Body of pancreas (tissue), 4 donors: ENCODE results near the gene ENO2.

ENCODE experiments used
- POLR2A ChIP-seq, 3 donors: fragments of 450-650 bp; IDR thresholded peaks; one replicate each; pipeline ENCODE4 v1.6.1; 2016; ENCODE audit warnings: antibody characterized with exemption in 3 of 3, mild to moderate bottlenecking in 2 of 3
- TF ChIP-seq, protein P1 (sequence below), 7 experiments: fragments of 450-650 bp in 4 of 7; fragments of 200-600 bp in 3 of 7; sonication (generic) in 3 of 7; IDR thresholded peaks; one replicate each; pipeline ENCODE4 v1.5.1; 2016 to 2019; ENCODE audit warnings: antibody characterized with exemption in 7 of 7

DNA sequence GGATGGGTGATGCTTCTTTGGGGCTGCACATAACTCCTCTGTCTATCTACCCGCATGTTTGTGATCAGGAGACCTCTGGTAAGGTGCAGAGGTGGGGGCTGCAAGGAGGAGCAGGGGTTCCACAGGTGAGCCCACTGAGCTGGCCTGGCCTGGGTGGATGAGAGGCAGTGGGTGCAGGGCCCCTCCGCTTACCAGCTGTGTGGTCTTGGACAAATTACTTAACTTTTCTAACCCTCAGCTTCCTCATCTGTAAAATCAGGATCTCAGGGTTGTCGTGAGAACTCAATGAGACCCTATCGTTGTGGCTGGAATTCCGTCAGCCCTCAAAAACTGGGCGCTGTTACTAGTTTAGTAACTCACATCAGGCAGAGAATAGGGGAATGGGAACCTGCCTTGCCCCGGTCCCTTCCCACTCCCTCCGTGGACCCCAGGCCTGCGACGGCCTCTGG, 44.3 kb downstream of the ENO2 start:
- TF ChIP-seq, protein P1, sequence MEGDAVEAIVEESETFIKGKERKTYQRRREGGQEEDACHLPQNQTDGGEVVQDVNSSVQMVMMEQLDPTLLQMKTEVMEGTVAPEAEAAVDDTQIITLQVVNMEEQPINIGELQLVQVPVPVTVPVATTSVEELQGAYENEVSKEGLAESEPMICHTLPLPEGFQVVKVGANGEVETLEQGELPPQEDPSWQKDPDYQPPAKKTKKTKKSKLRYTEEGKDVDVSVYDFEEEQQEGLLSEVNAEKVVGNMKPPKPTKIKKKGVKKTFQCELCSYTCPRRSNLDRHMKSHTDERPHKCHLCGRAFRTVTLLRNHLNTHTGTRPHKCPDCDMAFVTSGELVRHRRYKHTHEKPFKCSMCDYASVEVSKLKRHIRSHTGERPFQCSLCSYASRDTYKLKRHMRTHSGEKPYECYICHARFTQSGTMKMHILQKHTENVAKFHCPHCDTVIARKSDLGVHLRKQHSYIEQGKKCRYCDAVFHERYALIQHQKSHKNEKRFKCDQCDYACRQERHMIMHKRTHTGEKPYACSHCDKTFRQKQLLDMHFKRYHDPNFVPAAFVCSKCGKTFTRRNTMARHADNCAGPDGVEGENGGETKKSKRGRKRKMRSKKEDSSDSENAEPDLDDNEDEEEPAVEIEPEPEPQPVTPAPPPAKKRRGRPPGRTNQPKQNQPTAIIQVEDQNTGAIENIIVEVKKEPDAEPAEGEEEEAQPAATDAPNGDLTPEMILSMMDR (IDR thresholded peaks at IDR 0.05): no peak
- no peak for TF ChIP-seq POLR2A (IDR thresholded peaks at IDR 0.05)
